ENCODE results near the gene TSHZ2.

GRCh38 chr20:53016071-53016470 lies 43.9 kb downstream of the TSHZ2 start:
- TF ChIP-seq CTCF (conservative IDR thresholded peaks at IDR 0.05 in 1 of 2, IDR thresholded peaks at IDR 0.05 in 1 of 2; ENCODE audit: extremely low read depth in 1 of 2, insufficient read depth in 1 of 2, low read depth in 1 of 2, low read length in 2 of 2) (no peak), EZH2 (IDR thresholded peaks at IDR 0.05; ENCODE audit: borderline replicate concordance, low read length) (no peak)
